Naive B cell (primary cell): ENCODE measurements around the gene UTS2B. TPM values are rescaled to one million over a fixed set of nuclear protein-coding genes. Genes with fewer than 3 reads are reported as not detected.

Experiments
- ATAC-seq, 2 donors: fragments of 150-1000 bp; cut with Tn5 transposase; 2 replicates each; pipeline ENCODE4 v1.10.0; 2021; ENCODE audit warnings: low read depth in 2 of 2, mild to moderate bottlenecking in 2 of 2, moderate library complexity in 2 of 2
- DNase-seq: peaks from one replicate; pipeline ENCODE4 v3.0.0; 2022
- H3K27ac Mint-ChIP-seq, 6 donors: one replicate each; pipeline ENCODE4 v1.8.0; 2020 to 2022; ENCODE audit warnings: mild to moderate bottlenecking in 6 of 6, mixed read lengths in 6 of 6, moderate library complexity in 5 of 6, inconsistent platforms in 2 of 6
- H3K27me3 Mint-ChIP-seq, 3 donors: one replicate each; pipeline ENCODE4 v1.8.0; 2021 to 2022; ENCODE audit warnings: mixed read lengths in 3 of 3, mild to moderate bottlenecking in 1 of 3
- H3K36me3 Mint-ChIP-seq, 2 donors: one replicate each; pipeline ENCODE4 v1.8.0; 2020 to 2022; ENCODE audit warnings: mixed read lengths in 2 of 2, inconsistent platforms in 1 of 2, mild to moderate bottlenecking in 1 of 2
- H3K4me1 Mint-ChIP-seq, 3 donors: one replicate each; pipeline ENCODE4 v1.8.0; 2020 to 2022; ENCODE audit warnings: mixed read lengths in 3 of 3, inconsistent platforms in 1 of 3, mild to moderate bottlenecking in 1 of 3, moderate library complexity in 1 of 3
- H3K4me3 Mint-ChIP-seq, 8 donors: one replicate each; pipeline ENCODE4 v1.8.0; 2020 to 2022; ENCODE audit warnings: mild to moderate bottlenecking in 8 of 8, mixed read lengths in 8 of 8, moderate library complexity in 8 of 8, inconsistent platforms in 2 of 8
- H3K9me3 Mint-ChIP-seq, 7 donors: one replicate each; pipeline ENCODE4 v1.8.0; 2020 to 2022; ENCODE audit warnings: mixed read lengths in 7 of 7, mild to moderate bottlenecking in 5 of 7, inconsistent platforms in 2 of 7, moderate library complexity in 1 of 7
- polyA plus RNA-seq, 6 donors: library from polyadenylated mRNA; unstranded; fragments of 300-500 nt; fragmentation: Illumina TruSeq; gene quantifications; one replicate each; pipeline ENCODE4 v1.2.3, GENCODE V29; 2021; ENCODE audit warnings: low read depth in 6 of 6

UTS2B gene
- polyA plus RNA-seq, 6 donors from 2014 or later, result 0.17 to 0.98 (median 0.67) TPM; not detected in 2

DNA sequence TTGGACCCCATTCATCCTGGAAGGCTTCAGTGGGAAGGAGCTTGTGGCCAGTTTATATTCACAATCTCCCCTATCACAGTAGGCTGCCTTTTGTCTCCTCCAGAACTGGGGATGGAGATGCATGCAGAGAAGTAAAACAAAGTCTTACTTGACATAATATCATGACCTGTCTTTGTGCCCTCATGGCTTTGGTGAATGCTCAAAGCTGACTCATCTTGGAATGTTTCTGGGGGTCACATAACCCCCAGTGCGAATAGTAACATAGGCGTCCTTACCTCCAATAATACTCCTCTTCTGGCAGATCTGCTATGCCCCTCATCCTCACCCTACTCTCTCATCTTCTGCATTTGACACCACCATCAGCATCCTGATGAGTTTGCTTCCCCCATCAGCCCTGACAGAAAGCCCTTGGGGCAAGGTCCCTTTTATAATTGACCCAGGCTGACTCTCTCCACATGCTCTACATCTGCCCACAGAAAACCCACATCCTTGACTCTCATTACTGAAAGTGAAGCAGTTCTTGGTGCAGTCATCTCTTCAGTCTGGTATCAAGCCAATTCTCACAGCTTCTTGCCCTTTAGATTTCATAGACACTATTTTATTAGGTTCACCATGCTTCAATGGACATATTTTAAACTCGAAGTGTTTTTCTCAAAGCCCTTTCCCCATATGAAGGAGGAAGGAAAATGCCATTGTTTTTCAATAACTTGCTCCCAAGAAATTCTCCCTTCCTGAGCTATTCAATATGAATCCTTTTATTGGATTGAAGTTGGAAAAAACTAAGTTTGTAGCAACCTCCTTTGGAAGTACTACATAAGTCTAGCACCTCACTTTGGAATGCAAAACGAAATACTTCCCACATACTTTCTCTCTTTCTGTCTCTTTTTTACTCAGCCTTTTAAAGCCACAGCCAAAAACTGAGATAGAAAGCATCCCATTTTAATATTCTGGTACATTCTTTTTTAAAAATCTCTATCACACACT is 94.7 kb downstream of the UTS2B start:
- H3K4me1 Mint-ChIP-seq, result peaks cover 7 to 21% (median 8%) of the 10 kb centered on the region in 3 donors
- no peak for DNase-seq
- H3K9me3 Mint-ChIP-seq, result no peaks in the 10 kb centered on the region
- H3K27ac Mint-ChIP-seq, result peak overlapping the region in 2 of 6 donors; percentile 27 to 72
- no peak overlapping the region for H3K4me3 Mint-ChIP-seq
- no peaks in the 10 kb centered on the region for H3K27me3 Mint-ChIP-seq
- H3K36me3 Mint-ChIP-seq, result no peaks in the 10 kb centered on the region
- peak; percentile 46 to 51 for ATAC-seq

DNA sequence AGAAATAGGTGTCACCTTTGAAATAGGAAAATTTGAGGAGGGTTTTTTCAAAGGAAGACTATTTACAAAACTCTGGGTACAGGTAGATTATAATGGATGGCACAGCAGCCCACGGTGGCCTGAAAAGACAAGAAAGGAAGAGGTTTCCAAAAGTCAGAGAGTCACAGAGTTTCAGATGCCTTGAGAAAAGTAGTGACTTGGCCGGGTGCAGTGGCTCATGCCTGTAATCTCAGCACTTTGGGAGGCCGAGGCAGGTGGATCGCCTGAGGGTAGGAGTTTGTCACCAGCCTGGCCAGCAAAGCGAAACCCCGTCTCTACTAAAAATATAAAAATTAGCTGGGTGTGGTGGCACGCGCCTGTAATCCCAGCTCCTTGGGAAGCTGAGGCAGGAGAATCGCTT is 96.1 kb downstream of the UTS2B start:
- no peaks in the 10 kb centered on the region for H3K9me3 Mint-ChIP-seq
- ATAC-seq (no peak), DNase-seq (no peak)
- no peak overlapping the region for H3K4me3 Mint-ChIP-seq
- no peak overlapping the region for H3K27ac Mint-ChIP-seq
- no peaks in the 10 kb centered on the region for H3K36me3 Mint-ChIP-seq
- H3K27me3 Mint-ChIP-seq, result no peaks in the 10 kb centered on the region
- H3K4me1 Mint-ChIP-seq, result peaks cover 4 to 11% (median 7%) of the 10 kb centered on the region in 3 donors

DNA sequence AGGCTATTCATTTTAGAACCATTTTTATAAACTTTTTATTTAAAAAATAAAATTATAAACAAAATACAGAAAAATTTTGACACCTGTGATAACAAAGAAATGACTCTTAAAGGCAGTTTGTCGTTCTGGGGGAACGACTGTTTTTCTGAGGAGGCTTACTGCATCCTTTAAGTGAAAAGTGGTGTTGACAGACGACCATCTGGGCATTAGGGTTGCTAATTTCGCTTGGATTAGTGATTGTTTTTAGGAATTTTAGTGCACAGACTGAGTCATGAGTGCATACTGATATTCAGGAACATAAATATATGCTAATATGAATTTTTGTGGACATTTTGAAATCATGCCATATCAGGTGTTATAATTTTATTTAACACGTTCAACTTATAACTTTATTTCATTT is 102.8 kb downstream of the UTS2B start:
- ATAC-seq (no peak), DNase-seq (no peak)
- Mint-ChIP-seq H3K36me3 (no peaks in the 10 kb centered on the region), H3K4me1 (no peaks in the 10 kb centered on the region), H3K4me3 (no peak overlapping the region), H3K27me3 (peaks cover 0 to 4% (median under 1%) of the 10 kb centered on the region in 3 donors), H3K9me3 (peaks cover 0 to 1% (median 0%) of the 10 kb centered on the region in 7 donors), H3K27ac (no peak overlapping the region)

DNA sequence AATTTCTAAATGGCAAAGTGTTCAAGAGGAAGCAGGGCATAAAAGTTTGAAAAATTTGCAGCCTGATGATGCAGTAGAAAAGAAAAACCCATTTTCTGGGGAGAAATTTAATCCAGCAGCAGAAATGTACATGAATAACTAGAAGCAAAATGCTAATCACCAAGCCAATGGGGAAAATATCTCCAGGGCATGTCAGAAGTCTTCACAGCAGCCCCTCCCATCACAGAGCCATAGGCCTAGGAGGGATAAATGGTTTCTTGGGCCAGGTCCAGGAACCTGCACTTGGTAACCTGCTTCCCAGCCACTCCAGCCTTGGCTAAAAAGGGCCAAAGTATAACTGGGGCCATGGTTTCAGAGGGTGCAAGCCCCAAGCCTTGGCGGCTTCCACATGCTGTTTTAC is 108.7 kb downstream of the UTS2B start:
- Mint-ChIP-seq H3K27me3 (peaks cover 9 to 20% (median 11%) of the 10 kb centered on the region in 3 donors), H3K36me3 (peaks cover 6% of the 10 kb centered on the region in 2 donors), H3K4me1 (no peaks in the 10 kb centered on the region), H3K4me3 (no peak overlapping the region), H3K9me3 (peaks cover 0 to 10% (median 2%) of the 10 kb centered on the region in 7 donors), H3K27ac (no peak overlapping the region)
- DNase-seq (no peak), ATAC-seq (no peak)

DNA sequence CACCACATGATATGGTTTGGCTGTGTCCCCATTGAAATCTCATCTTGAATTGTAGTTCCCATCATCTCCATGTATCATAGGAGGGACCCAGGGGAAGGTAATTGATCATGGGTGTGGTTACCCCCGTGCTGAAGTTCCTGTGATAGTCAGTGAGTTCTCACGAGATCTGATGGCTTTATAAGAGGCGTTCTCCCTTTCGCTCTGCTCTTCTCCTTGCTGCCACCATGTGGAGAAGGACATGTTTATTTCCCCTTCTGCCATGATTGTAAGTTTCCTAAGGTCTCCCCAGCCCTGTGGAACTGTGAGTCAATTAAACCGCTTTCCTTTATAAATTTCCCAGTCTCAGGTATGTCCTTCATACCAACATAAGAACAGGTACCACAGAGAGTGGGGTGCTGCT is 109.4 kb downstream of the UTS2B start:
- H3K36me3 Mint-ChIP-seq, result peaks cover 6 to 10% of the 10 kb centered on the region in 2 donors
- ATAC-seq (no peak), DNase-seq (no peak)
- no peaks in the 10 kb centered on the region for H3K4me1 Mint-ChIP-seq
- peaks cover 0 to 18% (median 7%) of the 10 kb centered on the region in 7 donors for H3K9me3 Mint-ChIP-seq
- H3K27ac Mint-ChIP-seq, result peak overlapping the region in 1 of 6 donors; percentile 46
- no peak overlapping the region for H3K4me3 Mint-ChIP-seq
- peaks cover 9 to 20% (median 11%) of the 10 kb centered on the region in 3 donors for H3K27me3 Mint-ChIP-seq

DNA sequence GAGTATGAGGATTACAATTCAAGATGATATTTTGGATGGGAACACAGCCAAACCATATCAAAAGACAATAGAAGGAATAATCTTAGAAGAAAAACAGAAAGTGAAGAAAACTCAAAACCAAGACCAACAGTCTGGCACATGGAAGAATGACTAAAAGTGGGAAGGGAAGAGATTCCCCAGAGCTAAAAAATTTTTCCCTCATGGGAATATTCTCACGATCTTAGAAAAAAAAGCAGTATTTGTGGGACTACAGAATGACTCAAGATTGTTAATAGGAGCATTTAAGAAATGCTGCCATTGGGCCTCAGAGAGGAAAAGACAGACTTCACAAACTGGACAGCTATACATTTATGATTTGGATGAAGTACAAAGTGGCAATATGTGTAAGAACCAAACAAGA is 113.0 kb downstream of the UTS2B start:
- no peak for ATAC-seq
- DNase-seq, result no peak
- H3K4me3 Mint-ChIP-seq, result no peak overlapping the region
- peaks cover 0 to 27% (median 8%) of the 10 kb centered on the region in 7 donors for H3K9me3 Mint-ChIP-seq
- no peaks in the 10 kb centered on the region for H3K4me1 Mint-ChIP-seq
- no peak overlapping the region for H3K27ac Mint-ChIP-seq
- H3K36me3 Mint-ChIP-seq, result peaks cover 6 to 10% of the 10 kb centered on the region in 2 donors
- peaks cover 9 to 22% (median 12%) of the 10 kb centered on the region in 3 donors for H3K27me3 Mint-ChIP-seq

Other genes with a start within 250 kb of the UTS2B start
- not detected for gene OSTN, start 131.3 kb downstream of the UTS2B start, polyA plus RNA-seq
- 10 to 100 TPM; 40.0 to 68.7 (median 51.8) TPM for gene CCDC50, start 1.1 kb downstream of the UTS2B start, polyA plus RNA-seq
- gene PYDC2, start 130.6 kb upstream of the UTS2B start, polyA plus RNA-seq, result not detected